IPS-20b (cell line): ENCODE data around the gene PPARG.
"Not testable (repeated sequence)": the region's sequence is repeated elsewhere in the genome, so short reads cannot be mapped to it uniquely, and the experiment has no call there.

Experiments used
- H3K27ac ChIP-seq: one replicate; pipeline ENCODE4 v1.5.1; 2013; ENCODE audit warnings: low read length
- H3K27me3 ChIP-seq: 2 replicates; pipeline ENCODE4 v1.6.1; 2013; ENCODE audit warnings: mild to moderate bottlenecking, low read length, inconsistent platforms; ENCODE audit not compliant: insufficient read depth
- H3K36me3 ChIP-seq: 2 replicates; pipeline ENCODE4 v1.6.1; 2013; ENCODE audit warnings: low read depth, mild to moderate bottlenecking, inconsistent platforms, low read length, moderate library complexity; ENCODE audit not compliant: insufficient read depth
- H3K4me1 ChIP-seq: 2 replicates; pipeline ENCODE4 v1.6.1; 2013; ENCODE audit warnings: mild to moderate bottlenecking, control low read depth, inconsistent platforms, low read length, moderate library complexity; ENCODE audit not compliant: insufficient read depth
- H3K4me3 ChIP-seq: 2 replicates; pipeline ENCODE4 v1.5.1; 2013; ENCODE audit warnings: mild to moderate bottlenecking, low read length, inconsistent platforms
- H3K9ac ChIP-seq: 2 replicates; pipeline ENCODE4 v1.6.1; 2013; ENCODE audit warnings: low read depth, mild to moderate bottlenecking, inconsistent platforms, low read length, moderate library complexity
- H3K9me3 ChIP-seq: 2 replicates; pipeline ENCODE4 v1.6.1; 2013; ENCODE audit warnings: mild to moderate bottlenecking, low read depth, low read length, inconsistent platforms; ENCODE audit not compliant: insufficient read depth

Gene PPARG

GRCh38 chr3:12473511-12473910 is 184.6 kb downstream of the PPARG start:
- Histone ChIP-seq H3K27ac (no peak overlapping the region), H3K4me1 (no peaks in the 10 kb centered on the region), H3K36me3 (no peaks in the 10 kb centered on the region), H3K9ac (no peak overlapping the region), H3K9me3 (no peaks in the 10 kb centered on the region), H3K27me3 (no peaks in the 10 kb centered on the region), H3K4me3 (no peak overlapping the region)

GRCh38 chr3:12476238-12476897 is 187.5 kb downstream of the PPARG start:
- no peaks in the 10 kb centered on the region for H3K27me3 ChIP-seq
- no peaks in the 10 kb centered on the region for H3K9me3 ChIP-seq
- no peak overlapping the region for H3K27ac ChIP-seq
- no peak overlapping the region for H3K4me3 ChIP-seq
- H3K9ac ChIP-seq = no peak overlapping the region
- H3K36me3 ChIP-seq = no peaks in the 10 kb centered on the region
- H3K4me1 ChIP-seq = no peaks in the 10 kb centered on the region; the same call in 1 of the 2 replicates

DNA sequence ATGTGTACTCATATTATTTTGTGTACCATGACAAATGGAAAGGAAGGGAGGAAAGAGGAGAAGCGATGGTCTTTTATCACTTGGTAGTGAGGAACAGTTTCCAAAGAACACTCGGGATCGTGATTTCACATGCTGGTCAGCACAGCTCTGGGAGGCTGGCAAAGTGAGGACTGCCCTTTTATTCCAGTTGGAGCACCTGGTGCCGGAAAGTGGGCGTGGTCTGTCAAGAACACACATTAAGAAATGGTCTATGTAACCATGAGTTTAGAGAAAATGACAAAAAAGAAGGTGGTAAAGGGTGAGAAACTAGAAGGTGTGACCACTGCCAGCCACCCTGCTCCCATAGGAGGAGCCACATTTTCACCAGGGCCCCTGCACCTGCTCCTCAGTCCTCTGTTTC is 188.4 kb downstream of the PPARG start:
- H3K4me3 ChIP-seq = no peak overlapping the region
- no peaks in the 10 kb centered on the region for H3K27me3 ChIP-seq
- H3K27ac ChIP-seq = no peak overlapping the region
- H3K4me1 ChIP-seq = no peaks in the 10 kb centered on the region; the same call in 1 of the 2 replicates
- H3K9ac ChIP-seq = no peak overlapping the region
- no peaks in the 10 kb centered on the region for H3K36me3 ChIP-seq
- H3K9me3 ChIP-seq = no peaks in the 10 kb centered on the region

DNA sequence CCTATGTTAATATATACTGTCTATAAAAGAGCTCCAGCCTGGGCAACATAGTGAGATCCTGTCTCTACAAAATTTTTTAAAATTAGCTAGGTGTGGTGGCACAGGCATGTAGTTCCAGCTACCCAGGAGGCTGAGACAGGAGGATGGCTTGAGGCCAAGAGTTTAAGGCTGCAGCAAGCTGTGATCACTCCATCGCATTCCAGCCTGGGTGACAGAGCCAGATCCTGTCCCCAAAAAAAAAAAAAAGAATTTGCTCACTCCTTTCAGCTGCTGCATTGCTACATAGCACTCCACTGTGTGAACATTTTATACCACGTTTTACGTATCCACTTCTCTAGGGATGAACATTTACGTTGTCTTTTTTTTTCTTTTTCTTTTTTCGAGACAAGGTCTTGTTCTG is 189.5 kb downstream of the PPARG start:
- Histone ChIP-seq H3K27ac (no peak overlapping the region), H3K4me3 (no peak overlapping the region), H3K4me1 (no peaks in the 10 kb centered on the region; the same call in 1 of the 2 replicates), H3K27me3 (no peaks in the 10 kb centered on the region), H3K9ac (no peak overlapping the region), H3K36me3 (no peaks in the 10 kb centered on the region), H3K9me3 (no peaks in the 10 kb centered on the region)

- H3K27me3 ChIP-seq, H3K4me1 ChIP-seq, H3K9ac ChIP-seq, H3K9me3 ChIP-seq, H3K27ac ChIP-seq, H3K36me3 ChIP-seq, H3K4me3 ChIP-seq: not testable (repeated sequence)
Observed at GRCh38 chr3:12479198-12479597, 190.3 kb downstream of the PPARG start.

DNA sequence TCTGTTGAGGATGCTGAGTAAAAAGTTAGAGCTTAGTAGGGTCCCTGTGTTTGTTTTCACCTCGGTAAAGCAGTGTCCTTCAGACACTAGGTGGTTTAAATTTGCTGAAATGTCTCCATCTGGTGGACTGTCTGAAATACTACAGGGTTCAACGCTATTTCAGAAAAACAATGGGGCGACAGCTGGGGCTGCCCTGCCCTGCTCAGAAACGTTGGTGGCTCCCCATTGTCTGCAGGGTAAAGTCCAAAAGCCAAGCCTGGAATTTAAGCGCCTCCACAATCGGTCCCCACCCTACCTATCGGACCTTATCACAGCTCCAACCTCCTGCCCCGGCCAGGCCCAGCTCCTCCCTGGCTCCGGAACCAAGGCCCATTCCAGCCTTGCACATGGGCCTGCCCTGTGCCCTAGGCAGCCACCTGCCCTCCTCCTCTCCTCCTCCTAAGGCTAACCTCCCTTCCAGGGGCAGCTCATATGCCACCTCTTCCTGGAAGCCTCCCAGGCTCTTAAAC is 191.1 kb downstream of the PPARG start:
- Histone ChIP-seq H3K4me3 (no peak overlapping the region), H3K27ac (no peak overlapping the region), H3K27me3 (no peaks in the 10 kb centered on the region), H3K4me1 (no peaks in the 10 kb centered on the region; the same call in 1 of the 2 replicates), H3K36me3 (no peaks in the 10 kb centered on the region), H3K9ac (0 out of 2 replicates have a peak overlapping the region, but pooled peaks have one; percentile 13), H3K9me3 (no peaks in the 10 kb centered on the region)

DNA sequence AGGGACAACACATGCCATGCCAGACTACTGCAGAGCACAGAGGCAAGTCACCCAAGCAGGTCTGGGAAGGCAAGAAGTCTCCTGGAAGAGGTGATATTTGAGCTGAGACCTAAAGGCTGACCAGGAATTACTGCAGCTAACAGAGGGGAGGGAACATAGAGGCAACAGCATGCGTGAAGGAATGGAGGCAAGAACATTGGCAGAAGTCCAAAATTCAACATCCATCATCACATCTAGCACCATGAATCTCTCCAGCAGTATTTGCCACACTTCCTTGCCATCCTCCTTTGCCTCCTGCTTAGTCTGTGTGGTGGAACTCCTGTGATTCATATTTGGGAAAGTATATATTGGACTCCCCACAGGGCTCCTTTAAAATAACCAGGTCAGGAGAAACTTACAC is 194.5 kb downstream of the PPARG start:
- Histone ChIP-seq H3K27ac (no peak overlapping the region), H3K4me1 (peaks cover 3% of the 10 kb centered on the region)

GRCh38 chr3:12483872-12484197 is 195.0 kb downstream of the PPARG start:
- Histone ChIP-seq H3K9ac (peak overlapping the region; percentile 82; the same call in 1 of the 2 replicates), H3K4me1 (peaks cover 3% of the 10 kb centered on the region), H3K4me3 (peak overlapping the region; percentile 75), H3K36me3 (peaks cover 13% of the 10 kb centered on the region; the same call in 1 of the 2 replicates), H3K9me3 (no peaks in the 10 kb centered on the region), H3K27me3 (no peaks in the 10 kb centered on the region), H3K27ac (no peak overlapping the region)

More for the DNA sequence above, 194.5 kb downstream of the PPARG start:
- Histone ChIP-seq H3K9ac (peak overlapping the region; percentile 82; the same call in 1 of the 2 replicates), H3K4me3 (peak overlapping the region; percentile 75), H3K27me3 (no peaks in the 10 kb centered on the region), H3K9me3 (no peaks in the 10 kb centered on the region), H3K36me3 (peaks cover 13% of the 10 kb centered on the region; the same call in 1 of the 2 replicates)
